Effector CD8-positive, alpha-beta T cell (primary cell): ENCODE data around the gene NLRP1.

Experiments used
- DNase-seq: peaks from one replicate; lab custom pipeline; 2025; lab: John Stamatoyannopoulos, UW
- total RNA-seq, 4 experiments: gene quantifications; one replicate each; lab custom pipeline; 2026; lab: John Stamatoyannopoulos, UW

Gene NLRP1
- 145 to 374 (median 320) reads per million in 4 experiments for total RNA-seq

DNA sequence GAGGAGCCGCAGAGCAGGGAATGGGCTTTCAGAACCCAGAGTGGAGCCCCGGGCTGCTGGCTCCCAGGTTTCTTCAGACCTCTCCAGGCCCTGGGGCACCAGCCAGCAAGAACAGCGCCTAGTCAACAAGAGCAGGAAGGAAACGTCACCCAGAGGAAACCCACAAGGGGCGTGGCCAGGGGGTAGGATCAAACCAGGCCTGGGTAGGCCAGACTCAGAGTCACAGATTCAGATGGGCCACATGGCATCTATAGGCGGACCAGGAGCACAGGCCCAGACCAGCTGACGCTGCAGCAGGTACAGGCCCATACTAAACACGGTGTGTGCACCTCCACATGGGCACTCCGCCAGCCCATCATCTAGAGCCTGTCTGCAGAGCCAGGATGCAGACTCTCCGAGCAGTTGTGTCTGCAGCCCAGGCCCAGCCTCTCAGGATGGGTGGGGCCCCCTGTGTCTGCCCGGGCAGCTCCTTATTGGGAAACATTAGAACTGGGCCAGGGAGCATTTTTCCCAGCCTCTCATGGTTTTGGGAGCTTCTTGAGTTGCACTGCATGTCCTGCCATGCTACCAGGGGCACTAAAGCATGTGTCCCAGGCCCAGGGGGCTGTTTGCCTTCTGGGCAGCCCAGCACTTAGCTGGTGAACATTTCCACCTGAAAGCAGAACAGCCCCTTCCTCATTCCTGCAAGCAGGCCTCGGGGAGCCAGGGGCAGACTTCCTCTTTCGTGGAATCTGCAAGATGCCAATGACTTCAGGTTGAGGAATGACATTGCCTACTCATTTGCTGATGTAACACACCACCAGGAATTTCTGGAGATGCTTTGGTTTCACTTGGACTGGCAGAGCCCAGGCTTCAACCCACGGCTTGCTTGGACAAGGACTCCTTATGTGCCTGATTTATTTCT is at the start of gene NLRP1:
Gene NLRP1 (minus strand): TSS at position 127 of the 904 bp plus-strand sequence. CDS start 552 bp downstream, outside the sequence.
- peak; percentile 85 for DNase-seq

DNA sequence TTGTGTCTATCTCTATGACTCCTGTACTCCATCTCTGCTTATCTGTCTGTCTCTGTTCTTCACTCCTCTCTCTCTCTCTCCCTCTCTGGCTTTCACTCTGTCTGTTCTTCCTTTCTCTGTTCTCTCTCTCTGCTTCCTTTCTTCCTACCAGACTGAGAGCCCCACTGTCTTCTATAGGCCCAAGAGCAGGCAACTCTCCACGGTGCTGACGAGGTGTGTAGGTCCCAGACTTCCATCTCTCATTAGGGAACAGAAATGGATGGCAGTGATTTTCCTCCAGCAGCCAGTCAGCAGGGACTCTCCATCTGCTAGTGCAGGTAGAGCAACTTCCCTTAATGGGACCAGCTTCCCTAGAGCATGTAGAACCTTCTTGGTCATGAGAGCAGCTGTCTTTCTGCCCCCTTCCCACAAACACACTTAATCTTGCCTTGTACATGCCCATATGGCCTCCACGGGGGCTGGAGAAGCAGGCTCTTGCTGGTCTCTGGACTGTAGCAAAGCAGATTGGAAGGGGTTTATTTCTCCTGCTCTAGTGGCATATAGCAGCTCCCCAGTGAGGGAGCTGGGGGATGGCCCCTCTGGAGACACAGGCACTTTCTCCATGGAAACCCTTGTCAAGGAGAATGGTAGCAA is 47.8 kb upstream of the NLRP1 start:
- no peak for DNase-seq

DNA sequence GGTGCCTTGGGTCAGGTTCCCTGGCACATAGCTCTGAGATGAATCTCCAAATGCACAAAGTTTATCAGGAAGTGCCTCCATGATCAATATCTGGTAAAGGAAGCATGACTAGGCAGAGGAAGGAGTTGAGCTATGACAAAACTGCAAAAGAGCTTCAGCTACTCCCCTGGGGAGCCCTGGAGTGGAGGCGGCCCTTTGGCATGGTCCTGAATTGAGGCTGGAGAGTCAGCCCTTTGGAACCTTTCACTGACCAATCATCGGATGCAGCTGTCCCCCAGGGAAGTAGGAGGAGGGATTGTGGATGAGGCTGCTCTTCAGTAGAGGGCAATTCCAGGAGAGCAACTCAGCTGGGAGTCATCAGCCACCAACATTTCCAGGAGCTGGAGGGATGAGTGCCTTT is 46.1 kb upstream of the NLRP1 start:
- no peak for DNase-seq

DNA sequence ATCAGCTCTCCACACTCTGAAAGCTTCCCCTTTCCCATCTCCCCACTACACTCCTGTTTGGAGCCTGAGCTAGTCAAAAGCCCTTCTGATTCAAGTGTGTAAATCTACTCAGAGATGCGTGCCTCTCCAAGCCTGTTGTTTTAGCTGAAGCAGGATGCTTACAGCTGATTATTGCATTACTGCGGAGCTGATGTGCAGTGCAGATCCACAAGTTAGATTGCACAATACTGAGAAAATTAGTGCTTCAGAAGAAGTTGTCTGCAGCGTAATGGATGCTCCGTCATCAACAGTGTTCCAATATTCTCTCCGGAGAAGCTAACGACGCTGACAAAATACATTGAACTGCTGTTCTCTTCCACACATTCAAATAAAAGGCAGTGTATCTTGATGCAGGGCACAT is 44.8 kb upstream of the NLRP1 start:
- DNase-seq, result no peak

DNA sequence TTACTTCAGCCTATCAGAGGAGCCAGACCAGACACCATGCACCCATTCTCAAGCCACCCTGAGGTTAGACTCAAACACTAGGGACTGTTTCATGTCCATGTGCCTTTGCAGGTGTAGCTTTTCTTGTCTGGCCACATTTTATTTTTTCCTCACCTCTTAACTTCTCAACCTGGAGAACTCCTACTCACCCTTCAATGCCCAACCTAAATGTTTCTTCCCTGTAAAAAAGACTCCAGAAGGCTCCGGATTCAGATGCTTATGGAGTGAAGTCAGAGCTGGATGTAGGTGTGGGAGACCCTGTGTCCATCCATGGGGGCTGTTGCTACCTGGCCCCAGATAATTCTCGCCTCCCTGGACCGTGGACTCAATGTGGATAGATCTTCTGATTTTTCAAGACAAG is 44.0 kb upstream of the NLRP1 start:
- no peak for DNase-seq

DNA sequence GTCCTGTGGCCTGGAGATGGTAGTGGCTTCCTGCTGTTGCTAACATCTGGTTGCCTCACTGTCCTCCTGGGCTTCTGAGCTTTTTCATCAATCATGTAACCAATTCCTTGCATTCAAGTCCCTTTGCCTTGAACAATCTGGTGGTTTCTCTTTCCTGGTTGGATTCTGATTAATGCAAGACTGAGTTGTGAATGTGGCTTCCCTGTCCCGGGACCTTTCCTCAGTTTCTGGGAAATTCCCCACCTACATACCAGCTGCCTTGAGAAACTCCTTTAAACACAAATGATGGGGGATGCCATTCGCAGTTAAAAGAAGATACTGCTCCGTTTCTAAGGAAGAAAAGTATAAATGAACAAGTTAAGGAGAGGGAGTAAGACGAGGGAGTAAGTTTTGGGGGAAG is 39.9 kb upstream of the NLRP1 start:
- no peak for DNase-seq

DNA sequence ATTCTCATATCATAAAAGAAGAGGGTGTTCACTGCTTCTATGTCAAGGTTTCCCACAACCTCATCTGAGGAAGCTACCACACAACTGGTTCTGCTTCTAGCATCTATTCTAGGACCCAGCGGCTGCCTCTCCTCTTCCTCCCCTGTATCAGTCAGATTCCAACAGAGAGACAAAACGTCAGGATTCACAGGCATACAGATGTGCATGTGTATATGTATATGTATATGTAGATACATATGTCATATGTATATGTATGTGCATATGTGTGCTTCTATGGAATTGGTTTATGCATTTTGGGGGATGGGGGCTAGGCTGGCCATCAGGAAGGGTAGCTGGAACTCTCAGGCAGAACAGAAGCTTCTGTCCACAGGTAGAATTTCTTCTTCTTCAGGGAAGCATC is 37.4 kb upstream of the NLRP1 start:
- no peak for DNase-seq

DNA sequence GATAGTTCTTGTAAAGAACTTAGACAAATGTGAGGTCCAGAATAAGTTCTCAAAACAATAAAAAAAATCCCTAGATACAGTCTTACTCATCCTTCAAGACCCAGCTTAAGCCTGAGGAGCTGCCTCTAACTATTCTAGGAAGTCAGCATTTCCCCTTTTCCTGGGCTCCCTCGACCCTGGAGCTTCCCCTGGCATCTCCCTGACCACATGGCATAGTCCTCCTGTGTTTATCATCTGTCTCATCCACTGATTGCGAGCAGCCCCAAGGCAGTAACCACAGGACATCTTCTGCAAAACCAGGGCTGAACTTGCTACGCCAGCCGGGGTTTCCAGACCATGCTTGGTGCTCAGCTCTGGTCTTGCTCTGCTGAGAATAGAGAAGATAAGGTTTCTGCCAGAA is 36.7 kb upstream of the NLRP1 start:
- DNase-seq, result no peak

DNA sequence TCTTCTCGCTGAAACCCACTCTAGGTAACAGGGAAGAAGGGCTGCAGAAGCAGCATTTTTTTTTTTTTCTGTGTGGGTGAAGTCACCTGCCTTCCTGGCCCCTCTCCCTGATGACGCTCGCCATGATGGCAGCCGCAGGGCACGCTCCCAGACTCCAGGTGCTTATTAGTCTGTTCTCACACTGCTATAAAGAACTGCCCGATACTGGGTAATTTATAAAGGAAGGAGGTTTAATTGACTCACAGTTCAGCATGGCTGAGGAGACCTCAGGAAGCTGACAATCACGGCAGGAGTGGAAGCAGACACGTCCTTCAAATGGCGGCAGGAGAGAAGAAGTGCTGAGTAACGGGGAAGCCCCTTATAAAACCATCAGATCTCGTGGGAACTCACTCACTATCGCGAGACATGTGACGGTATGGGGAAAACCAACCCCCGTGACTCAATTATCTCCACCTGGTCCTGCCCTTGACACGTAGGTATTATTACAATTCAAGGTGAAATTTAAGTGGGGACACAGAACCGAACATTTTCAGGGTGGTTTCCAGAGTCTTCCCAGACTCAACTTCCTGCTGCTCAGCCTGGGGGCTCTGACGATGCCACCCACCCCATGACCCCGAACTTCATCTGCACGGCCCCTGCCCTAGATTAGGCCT is 34.9 kb upstream of the NLRP1 start:
- DNase-seq, result no peak

DNA sequence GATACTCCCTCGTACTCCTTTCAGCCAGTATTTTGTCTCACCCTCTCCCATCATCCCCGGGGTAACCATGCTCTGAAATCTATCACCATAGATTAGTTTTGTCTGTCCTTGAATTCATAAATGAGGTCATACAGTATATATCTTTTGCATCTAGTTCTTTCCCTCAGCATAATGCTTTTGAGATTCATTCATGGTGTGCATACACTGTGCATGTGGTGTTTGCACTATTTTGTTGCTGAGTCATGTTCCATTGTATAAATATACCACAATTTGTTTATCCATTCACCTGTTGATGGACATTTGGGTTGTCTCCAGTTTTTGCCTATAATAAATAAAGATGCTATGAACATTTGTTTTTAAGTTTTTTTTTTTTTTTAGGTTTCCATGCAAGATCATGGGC is 34.2 kb upstream of the NLRP1 start:
- no peak for DNase-seq

DNA sequence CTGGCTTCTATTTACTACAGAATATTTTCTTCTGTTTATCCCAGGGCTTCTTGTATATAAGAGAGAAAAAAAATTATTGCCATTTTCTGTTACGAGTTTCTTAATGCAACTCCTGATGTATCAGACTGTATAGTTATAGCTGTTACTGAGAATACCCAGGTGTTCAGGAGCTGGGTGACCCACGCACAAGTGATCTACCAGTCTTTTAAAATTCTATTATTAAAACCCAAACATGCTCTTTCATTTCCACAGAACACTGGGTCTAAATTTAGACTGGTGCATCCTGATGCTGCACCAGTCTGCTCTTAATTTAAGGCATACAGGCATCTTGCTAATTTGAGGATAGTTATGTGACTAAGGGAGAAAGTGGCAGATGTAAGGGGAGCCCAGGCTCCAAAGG is 31.2 kb upstream of the NLRP1 start:
- DNase-seq, result no peak

DNA sequence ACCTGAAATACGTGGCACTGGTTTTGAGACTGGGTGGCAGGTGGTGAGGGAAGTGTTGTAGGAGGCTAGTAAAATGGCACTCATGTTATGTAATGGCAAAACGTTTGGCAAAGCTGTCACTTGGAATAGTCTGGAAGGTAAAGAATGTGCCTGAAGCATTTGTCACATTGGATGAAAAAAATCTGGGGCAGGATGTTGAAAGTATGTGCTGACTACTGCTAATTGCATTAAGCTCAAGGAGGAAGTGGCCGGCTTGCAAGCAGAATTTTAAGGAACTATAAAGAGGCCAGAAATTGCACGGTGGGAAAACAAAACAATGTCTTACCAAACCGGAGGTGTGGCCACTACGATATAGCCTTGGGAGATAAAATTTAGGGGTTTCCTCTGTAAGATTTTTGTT is 26.6 kb upstream of the NLRP1 start:
- DNase-seq, result no peak

DNA sequence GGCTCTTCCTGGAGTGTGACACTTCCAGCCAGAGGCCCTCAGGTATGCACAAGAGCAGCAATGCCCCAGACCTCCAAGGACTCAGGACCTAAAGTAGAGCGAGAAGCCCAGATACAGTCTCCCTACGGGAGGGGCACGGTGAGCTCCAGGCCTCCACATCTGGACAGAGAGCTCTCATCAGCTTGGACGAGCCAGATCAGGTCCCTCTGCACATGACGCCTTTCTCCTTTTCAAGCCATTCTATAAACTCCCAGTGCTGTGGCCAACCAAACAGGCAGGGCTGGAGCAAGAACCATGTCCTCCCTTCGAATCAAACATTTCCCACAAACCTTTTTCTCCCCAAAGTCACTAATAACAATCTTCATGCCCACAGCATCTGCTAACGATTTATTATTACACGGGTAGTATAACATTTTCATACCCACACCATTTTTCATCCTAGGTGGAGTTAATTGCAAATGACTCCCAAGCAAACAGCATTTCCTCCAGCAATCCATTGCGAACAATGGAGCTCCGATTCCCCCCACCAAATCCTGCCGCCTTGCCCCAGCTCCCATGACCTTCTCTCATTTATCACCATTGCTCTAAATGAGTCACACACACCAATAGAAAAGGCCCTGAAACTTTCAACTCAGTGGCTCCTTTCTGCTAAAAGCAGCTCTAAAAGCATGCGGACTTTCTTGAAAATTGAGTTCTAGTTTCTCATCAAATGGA is 24.2 kb upstream of the NLRP1 start:
- no peak for DNase-seq

DNA sequence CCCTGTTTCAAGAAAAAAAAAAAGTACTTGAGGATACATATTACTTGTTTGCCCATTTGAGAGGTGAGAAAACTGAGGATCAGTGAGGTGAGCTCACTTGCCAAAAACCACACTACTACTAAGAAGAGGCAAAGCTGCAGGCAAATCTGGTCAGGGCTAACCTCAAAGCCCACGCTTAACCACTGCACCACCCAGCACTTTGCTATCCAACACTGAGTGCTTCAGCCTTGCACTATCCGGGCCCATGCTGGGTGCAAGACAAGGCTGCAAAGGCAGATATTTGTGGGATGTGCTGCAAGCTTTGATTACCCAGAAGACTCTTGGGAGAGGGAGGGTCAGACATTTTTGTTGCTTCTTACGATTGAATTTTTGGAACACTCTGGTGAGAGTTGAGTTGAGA is 23.6 kb upstream of the NLRP1 start:
- DNase-seq, result no peak

DNA sequence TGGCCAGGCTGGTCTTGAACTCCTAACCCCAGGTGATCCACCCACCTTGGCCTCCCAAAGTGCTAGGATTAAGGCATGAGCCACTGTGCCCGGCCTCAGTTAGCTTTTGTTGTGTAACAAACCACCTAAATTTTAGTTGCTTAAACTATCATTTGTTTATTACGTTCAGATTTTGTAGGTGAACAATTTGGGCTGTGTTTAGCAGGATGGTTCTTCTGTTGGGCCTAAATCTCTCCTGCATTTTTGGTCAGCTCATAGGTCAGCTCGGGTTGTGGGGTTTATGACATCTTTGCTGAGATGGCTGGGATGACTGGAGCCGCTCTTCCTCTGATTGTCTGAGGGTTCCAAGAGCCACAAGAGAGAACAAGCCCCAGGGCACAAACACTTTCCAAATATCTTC is 21.1 kb upstream of the NLRP1 start:
- no peak for DNase-seq

DNA sequence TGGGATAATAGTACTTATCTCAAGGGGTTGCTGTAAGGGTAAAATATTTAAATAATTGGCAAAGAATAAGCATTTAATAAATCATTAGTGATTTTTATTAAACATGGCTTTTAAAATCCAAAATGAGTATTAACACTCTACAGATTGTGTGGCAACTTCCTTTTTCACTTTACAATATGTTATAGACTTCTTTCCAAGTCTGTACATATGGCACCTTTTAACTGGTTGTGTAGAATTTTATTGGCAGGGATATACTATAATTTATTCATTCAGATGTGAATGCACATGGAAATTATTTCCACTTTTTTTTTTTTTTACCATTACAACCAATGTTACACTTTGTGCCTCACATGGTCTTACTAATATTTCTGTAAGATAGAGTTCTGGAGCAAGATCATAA is 15.7 kb upstream of the NLRP1 start:
- no peak for DNase-seq

DNA sequence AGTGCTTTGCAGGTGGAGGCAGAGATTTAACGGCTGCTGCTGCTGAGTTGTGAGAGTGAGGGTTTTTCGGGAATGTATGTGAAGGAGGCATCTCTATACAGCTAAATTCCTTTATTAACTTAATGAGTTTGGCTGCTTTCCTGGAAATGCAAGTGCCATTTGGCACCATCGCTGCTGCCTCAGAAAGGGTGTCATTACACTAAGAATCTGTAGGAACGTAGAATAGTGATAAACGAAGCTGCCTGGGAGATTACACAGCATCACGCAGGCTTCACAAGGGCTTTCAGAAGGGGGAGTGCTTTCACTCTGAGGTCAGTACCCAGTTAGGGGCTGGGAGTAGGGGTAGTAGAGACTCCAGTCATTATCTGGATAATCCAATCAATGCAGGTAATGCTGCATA is 14.1 kb upstream of the NLRP1 start:
- no peak for DNase-seq

DNA sequence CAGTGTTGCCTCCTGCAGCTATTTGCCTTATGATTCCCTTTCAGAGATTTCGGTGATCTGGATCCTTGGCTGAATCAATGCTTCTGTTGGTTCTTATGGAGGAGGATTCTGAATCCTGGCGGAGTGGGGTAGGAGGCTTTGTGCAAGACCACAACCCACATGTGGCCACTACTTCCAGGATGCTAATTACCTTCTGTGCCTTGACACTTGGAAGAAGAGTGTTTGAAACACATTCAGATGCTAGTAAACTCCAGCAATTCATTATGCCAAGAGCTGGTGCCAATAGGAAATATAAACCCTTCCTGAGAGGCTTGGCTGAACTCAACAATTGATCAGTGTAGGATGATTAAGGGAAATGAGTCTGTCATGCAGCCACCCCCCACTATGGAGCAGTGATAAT is 12.1 kb upstream of the NLRP1 start:
- no peak for DNase-seq

DNA sequence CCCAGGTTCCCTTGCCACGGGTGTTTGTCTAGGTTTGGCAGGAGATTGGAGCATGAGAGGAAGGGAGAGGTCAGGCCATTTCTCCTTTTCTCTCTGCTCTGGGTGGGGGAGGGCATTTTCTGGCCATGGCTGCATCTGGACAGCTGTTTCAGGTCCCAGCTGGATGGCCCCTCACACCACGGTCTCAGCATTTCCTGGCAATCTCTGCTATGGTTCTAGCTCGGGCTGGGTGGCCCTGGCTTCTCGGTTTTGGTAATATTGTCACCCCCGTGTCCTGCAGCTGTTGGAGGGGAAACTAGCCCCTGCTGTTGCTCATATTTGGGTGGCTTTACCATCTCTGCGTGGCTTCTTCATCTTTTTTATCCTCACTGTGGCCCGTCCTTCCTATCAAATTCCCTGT is 11.5 kb upstream of the NLRP1 start:
- no peak for DNase-seq

DNA sequence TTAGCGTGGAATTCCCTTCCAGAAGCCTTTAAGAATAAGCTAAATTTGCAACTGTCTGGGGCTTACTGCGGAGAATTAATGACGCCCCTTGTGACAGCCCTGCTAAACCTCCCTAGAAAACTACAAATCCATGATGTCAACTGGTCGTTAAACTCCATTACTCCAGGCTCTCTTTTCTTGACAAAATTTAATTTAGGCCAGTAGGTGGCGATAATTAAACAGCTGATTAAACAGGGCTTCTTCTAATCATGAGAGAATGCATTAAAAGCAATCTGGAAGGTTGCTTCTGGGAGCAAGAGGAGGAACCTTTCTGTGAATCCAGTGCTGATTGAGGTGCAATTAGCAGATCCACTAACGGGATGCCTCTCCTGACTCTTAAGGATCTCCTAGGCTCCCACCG is 8.1 kb upstream of the NLRP1 start:
- no peak for DNase-seq

DNA sequence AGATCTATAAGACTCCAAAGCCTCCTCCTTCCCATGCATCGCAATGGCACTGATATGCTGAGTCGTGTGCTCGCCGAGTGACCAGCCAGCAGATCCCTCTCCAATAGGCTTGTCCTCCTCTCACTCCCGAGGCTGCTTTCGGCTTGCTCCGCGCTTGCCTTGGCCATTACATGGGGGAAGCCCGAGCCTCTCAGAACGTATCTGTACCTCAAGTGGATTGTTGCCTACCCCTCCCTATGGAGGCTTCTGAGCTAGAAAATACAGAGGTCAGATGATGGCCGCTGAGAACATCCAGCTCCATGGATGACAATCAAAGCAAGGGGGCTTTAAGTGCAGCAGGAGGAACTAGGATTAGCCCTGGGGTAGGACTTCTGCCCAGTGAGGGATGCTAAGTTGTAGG is 7.7 kb upstream of the NLRP1 start:
- DNase-seq, result no peak

DNA sequence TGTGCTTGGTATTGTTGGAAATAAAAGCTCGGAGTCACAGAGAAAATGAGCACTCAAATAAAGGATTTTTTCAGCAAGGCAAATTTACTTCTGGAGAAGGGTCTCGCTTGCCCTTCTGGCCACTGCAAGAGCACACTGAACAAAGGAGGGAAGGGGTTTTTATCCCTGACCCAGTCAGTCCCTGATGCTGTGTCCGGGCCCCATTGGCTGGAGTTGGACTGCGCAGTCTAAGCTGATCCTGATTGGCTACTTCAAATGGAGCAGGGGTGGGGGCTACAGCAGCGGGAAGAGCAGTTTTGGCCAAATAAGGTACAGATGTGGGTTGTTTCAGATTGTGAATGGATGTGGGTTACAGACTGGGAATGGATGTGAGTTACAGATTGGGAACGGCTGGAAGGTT is 4.3 kb upstream of the NLRP1 start:
- no peak for DNase-seq
